HepG2 (cell line): ENCODE measurements around the gene CHKA. TPM values are rescaled to one million over a fixed set of nuclear protein-coding genes. Genes with fewer than 3 reads are reported as not detected.

ENCODE experiments used
- ATM ChIP-seq: fragments of 450-650 bp; IDR thresholded peaks from 2 replicates; pipeline ENCODE4 v1.7.1; 2017; ENCODE audit warnings: mild to moderate bottlenecking, borderline replicate concordance
- DR1 ChIP-seq: sonication (generic); formaldehyde crosslinking; IDR thresholded peaks from 2 replicates; pipeline ENCODE4 v1.8.0; 2021; ENCODE audit warnings: mild to moderate bottlenecking, missing genetic modification reagents, inconsistent platforms
- KDM4B ChIP-seq: sonication (generic); formaldehyde crosslinking; IDR thresholded peaks from 2 replicates; pipeline ENCODE4 v1.4.0; 2020; ENCODE audit warnings: missing genetic modification reagents
- NFIC ChIP-seq: IDR thresholded peaks from 2 replicates; pipeline ENCODE4 v1.6.1; 2012; ENCODE audit warnings: mild to moderate bottlenecking, low read length, inconsistent platforms
- POGZ ChIP-seq: sonication (generic); formaldehyde crosslinking; IDR thresholded peaks from 2 replicates; pipeline ENCODE4 v1.4.0; 2020; ENCODE audit warnings: mild to moderate bottlenecking, missing genetic modification reagents
- RBM39 ChIP-seq: fragments of 200-400 bp; formaldehyde crosslinking; IDR thresholded peaks from one replicate; pipeline ENCODE4 v1.6.1; 2018; ENCODE audit warnings: antibody characterized with exemption, mild to moderate bottlenecking, low read depth, low read length; ENCODE audit not compliant: poor library complexity, severe bottlenecking
- ZBTB7A ChIP-seq: sonication (generic); formaldehyde crosslinking; IDR thresholded peaks from 2 replicates; pipeline ENCODE4 v1.8.0; 2022; ENCODE audit warnings: mild to moderate bottlenecking, missing genetic modification reagents
- ZNF232 ChIP-seq: sonication (generic); formaldehyde crosslinking; IDR thresholded peaks from 2 replicates; pipeline ENCODE4 v1.4.0; 2020; ENCODE audit warnings: missing genetic modification reagents, borderline replicate concordance
- ZNF354B ChIP-seq: sonication (generic); formaldehyde crosslinking; IDR thresholded peaks from 2 replicates; pipeline ENCODE4 v1.8.0; 2022; ENCODE audit warnings: mild to moderate bottlenecking, missing genetic modification reagents
- ZNF510 ChIP-seq: sonication (generic); formaldehyde crosslinking; IDR thresholded peaks from 2 replicates; pipeline ENCODE4 v1.4.0; 2020; ENCODE audit warnings: low read depth, mild to moderate bottlenecking, missing genetic modification reagents
- ZSCAN25 ChIP-seq: sonication (generic); formaldehyde crosslinking; IDR thresholded peaks from 2 replicates; pipeline ENCODE4 v1.8.0; 2022; ENCODE audit warnings: mild to moderate bottlenecking, missing genetic modification reagents
- polyA plus RNA-seq, 8 experiments: library from polyadenylated mRNA; depleted of rRNA in 3 of 8; stranded (reverse) in 7 of 8; unstranded in 1 of 8; fragments of >200 nt; fragmentation: Illumina TruSeq in 4 of 8; extraction: Trizol in 4 of 8; gene quantifications; 2 replicates each; pipeline versions ENCODE4 v1.2.1 to v1.2.3, GENCODE V29; 2011 to 2016; ENCODE audit warnings: low read depth in 4 of 8, missing spikeins in 1 of 8, mixed read lengths in 1 of 8; ENCODE audit not compliant: insufficient read depth in 1 of 8
- total RNA-seq, 5 experiments: library from RNA; depleted of rRNA; stranded (reverse); fragments of >200 nt; fragmentation: Illumina TruSeq; extraction: Trizol; gene quantifications; 2 replicates each; pipeline ENCODE4 v1.2.3, GENCODE V29; 2016; ENCODE audit warnings: low read depth in 1 of 5
- TF ChIP-seq, protein P1 (sequence below): sonication (generic); formaldehyde crosslinking; IDR thresholded peaks from one replicate; pipeline ENCODE4 v1.5.1; 2020; ENCODE audit warnings: mild to moderate bottlenecking, missing genetic modification reagents; ENCODE audit errors: not compliant biosample characterization
- TF ChIP-seq, protein P2 (sequence below): sonication (generic); formaldehyde crosslinking; IDR thresholded peaks from 2 replicates; pipeline ENCODE4 v1.5.0; 2020; ENCODE audit warnings: mild to moderate bottlenecking, missing genetic modification reagents
- TF ChIP-seq, protein P3 (sequence below): IDR thresholded peaks from 2 replicates; pipeline ENCODE4 v1.6.1; 2016; ENCODE audit warnings: mild to moderate bottlenecking, missing biosample characterization, missing genetic modification reagents
- TF ChIP-seq, protein P4 (sequence below): sonication (generic); formaldehyde crosslinking; IDR thresholded peaks from 2 replicates; pipeline ENCODE4 v1.8.0; 2022; ENCODE audit warnings: low read depth, missing genetic modification reagents

The CHKA gene
- total and polyA plus RNA-seq, 2 of the 13 experiments (the other 11 are each of a cell fraction or from before 2014, with no cell fraction given) = 71.6 to 92.7 TPM

DNA sequence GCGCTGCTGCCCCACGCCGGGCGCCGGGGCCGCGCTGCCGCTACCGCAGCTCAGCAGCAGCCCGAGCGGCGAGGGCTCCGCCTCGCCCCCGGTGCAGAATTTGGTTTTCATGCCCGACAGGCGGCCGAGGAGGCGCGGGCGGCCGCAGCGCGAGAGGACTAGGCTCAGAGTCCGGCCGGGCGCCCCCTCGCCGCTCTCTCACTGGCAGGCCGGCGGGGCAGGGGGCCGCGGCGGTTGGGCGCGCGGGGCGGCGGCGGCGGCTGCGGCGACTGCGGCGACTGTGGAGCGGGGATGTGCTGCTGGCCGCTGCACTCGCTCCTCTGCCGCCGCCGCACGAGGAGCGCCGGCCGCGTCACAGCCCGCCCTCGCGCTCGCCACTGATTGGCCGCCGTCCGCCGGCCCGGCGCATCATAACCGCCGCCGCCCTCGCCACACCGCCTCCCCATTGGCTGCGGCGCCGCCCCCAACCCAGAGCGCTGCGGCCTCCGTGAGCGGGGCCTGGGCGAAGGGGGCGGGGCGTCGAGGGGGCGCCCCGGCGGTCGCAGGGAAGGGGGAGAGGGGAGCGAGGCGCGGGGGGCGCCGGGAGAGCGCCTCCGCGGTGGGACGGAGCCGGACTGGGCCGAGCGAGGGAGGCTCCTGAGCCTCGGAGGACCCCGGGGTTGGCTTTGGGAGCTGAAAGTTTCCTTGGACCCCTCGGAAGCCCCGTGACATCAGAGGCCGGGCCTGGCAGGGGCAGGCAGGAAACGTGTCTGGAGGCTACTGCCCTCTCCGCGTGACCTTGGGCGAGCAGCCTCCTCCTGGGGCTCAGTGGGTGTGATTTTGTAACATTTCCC lies at the start of gene CHKA (continued):
- TF ChIP-seq, protein P1, sequence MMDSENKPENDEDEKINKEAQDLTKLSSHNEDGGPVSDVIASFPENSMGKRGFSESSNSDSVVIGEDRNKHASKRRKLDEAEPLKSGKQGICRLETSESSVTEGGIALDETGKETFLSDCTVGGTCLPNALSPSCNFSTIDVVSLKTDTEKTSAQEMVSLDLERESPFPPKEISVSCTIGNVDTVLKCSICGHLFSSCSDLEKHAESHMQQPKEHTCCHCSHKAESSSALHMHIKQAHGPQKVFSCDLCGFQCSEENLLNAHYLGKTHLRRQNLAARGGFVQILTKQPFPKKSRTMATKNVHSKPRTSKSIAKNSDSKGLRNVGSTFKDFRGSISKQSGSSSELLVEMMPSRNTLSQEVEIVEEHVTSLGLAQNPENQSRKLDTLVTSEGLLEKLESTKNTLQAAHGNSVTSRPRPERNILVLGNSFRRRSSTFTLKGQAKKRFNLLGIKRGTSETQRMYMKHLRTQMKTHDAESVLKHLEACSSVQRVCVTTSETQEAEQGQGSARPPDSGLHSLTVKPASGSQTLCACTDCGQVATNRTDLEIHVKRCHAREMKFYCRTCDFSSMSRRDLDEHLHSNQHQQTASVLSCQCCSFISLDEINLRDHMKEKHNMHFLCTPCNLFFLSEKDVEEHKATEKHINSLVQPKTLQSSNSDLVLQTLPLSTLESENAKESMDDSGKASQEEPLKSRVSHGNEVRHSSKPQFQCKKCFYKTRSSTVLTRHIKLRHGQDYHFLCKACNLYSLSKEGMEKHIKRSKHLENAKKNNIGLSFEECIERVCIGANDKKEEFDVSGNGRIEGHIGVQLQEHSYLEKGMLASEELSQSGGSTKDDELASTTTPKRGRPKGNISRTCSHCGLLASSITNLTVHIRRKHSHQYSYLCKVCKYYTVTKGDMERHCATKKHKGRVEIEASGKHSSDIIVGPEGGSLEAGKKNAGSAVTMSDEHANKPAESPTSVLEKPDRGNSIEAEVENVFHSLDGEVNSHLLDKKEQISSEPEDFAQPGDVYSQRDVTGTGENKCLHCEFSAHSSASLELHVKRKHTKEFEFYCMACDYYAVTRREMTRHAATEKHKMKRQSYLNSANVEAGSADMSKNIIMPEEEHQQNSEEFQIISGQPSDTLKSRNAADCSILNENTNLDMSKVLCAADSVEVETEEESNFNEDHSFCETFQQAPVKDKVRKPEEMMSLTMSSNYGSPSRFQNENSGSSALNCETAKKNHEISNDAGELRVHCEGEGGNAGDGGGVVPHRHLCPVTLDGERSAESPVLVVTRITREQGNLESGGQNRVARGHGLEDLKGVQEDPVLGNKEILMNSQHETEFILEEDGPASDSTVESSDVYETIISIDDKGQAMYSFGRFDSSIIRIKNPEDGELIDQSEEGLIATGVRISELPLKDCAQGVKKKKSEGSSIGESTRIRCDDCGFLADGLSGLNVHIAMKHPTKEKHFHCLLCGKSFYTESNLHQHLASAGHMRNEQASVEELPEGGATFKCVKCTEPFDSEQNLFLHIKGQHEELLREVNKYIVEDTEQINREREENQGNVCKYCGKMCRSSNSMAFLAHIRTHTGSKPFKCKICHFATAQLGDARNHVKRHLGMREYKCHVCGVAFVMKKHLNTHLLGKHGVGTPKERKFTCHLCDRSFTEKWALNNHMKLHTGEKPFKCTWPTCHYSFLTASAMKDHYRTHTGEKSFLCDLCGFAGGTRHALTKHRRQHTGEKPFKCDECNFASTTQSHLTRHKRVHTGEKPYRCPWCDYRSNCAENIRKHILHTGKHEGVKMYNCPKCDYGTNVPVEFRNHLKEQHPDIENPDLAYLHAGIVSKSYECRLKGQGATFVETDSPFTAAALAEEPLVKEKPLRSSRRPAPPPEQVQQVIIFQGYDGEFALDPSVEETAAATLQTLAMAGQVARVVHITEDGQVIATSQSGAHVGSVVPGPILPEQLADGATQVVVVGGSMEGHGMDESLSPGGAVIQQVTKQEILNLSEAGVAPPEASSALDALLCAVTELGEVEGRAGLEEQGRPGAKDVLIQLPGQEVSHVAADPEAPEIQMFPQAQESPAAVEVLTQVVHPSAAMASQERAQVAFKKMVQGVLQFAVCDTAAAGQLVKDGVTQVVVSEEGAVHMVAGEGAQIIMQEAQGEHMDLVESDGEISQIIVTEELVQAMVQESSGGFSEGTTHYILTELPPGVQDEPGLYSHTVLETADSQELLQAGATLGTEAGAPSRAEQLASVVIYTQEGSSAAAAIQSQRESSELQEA (CRISPR knock-in tag) = peak; percentile 9
- TF ChIP-seq POGZ (CRISPR knock-in tag) (0 out of 2 replicates have a peak, but pooled peaks have one; percentile 8), RBM39 (no peak), ZBTB7A (CRISPR knock-in tag) (peak; percentile 52; the same call in 1 of the 2 replicates), NFIC (no peak), ZNF510 (peak; percentile 63; the same call in 1 of the 2 replicates), ZNF232 (0 out of 2 replicates have a peak, but pooled peaks have one; percentile 37), ZSCAN25 (CRISPR knock-in tag) (peak; percentile 91), KDM4B (CRISPR knock-in tag) (no peak), ATM (no peak), DR1 (peak; percentile 5; the same call in 1 of the 2 replicates), ZNF354B (CRISPR knock-in tag) (peak; percentile 76; the same call in 1 of the 2 replicates)
- TF ChIP-seq, protein P2, sequence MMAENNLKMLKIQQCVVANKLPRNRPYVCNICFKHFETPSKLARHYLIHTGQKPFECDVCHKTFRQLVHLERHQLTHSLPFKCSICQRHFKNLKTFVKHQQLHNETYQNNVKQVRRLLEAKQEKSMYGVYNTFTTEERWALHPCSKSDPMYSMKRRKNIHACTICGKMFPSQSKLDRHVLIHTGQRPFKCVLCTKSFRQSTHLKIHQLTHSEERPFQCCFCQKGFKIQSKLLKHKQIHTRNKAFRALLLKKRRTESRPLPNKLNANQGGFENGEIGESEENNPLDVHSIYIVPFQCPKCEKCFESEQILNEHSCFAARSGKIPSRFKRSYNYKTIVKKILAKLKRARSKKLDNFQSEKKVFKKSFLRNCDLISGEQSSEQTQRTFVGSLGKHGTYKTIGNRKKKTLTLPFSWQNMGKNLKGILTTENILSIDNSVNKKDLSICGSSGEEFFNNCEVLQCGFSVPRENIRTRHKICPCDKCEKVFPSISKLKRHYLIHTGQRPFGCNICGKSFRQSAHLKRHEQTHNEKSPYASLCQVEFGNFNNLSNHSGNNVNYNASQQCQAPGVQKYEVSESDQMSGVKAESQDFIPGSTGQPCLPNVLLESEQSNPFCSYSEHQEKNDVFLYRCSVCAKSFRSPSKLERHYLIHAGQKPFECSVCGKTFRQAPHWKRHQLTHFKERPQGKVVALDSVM = peak; percentile 95
- TF ChIP-seq, protein P3, sequence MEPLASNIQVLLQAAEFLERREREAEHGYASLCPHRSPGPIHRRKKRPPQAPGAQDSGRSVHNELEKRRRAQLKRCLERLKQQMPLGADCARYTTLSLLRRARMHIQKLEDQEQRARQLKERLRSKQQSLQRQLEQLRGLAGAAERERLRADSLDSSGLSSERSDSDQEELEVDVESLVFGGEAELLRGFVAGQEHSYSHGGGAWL (CRISPR knock-in tag) = peak; percentile 77; the same call in 1 of the 2 replicates
- TF ChIP-seq, protein P4, sequence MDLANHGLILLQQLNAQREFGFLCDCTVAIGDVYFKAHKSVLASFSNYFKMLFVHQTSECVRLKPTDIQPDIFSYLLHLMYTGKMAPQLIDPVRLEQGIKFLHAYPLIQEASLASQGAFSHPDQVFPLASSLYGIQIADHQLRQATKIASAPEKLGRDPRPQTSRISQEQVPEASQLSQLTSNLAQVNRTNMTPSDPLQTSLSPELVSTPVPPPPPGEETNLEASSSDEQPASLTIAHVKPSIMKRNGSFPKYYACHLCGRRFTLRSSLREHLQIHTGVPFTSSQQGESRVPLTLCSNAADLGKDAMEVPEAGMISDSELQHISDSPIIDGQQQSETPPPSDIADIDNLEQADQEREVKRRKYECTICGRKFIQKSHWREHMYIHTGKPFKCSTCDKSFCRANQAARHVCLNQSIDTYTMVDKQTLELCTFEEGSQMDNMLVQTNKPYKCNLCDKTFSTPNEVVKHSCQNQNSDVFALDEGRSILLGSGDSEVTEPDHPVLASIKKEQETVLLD (CRISPR knock-in tag) = 0 out of 2 replicates have a peak, but pooled peaks have one; percentile 60
